ENCODE results near the gene CAMTA1.

CAMTA1 gene

GRCh38 chr1:7808253-7808844, 1023.1 kb downstream of the CAMTA1 start:
- CTCF ChIA-PET, result interaction anchor here (0.6 to 1.0 kb wide), 3 partner anchors 11 to 95 kb away, joined by 3 to 4 read pairs (median 3); no protein-coding TSS in a partner anchor
- DNase-seq (ENCODE audit: low spot score), result peak; percentile 26
- no peak overlapping the region for H3K27ac ChIP-seq
- POLR2A ChIA-PET (ENCODE audit: low non-redundant PET), result no interaction called here
- TF ChIP-seq CTCF (conservative IDR thresholded peaks at IDR 0.05; ENCODE audit: low read depth), result peak; percentile 51

GRCh38 chr1:7809742-7810141, 1024.5 kb downstream of the CAMTA1 start:
- CTCF ChIA-PET, result interaction anchor here (0.6 kb wide), 1 partner anchor 541 kb away, joined by 3 read pairs; no protein-coding TSS in a partner anchor
- no peak for TF ChIP-seq CTCF (conservative IDR thresholded peaks at IDR 0.05; ENCODE audit: low read depth)
- no peak overlapping the region for H3K27ac ChIP-seq
- DNase-seq (ENCODE audit: low spot score), result no peak
- POLR2A ChIA-PET (ENCODE audit: low non-redundant PET), result no interaction called here

- CTCF ChIA-PET, result interaction anchor here (0.6 kb wide), 1 partner anchor 542 kb away, joined by 3 read pairs; no protein-coding TSS in a partner anchor
- DNase-seq (ENCODE audit: low spot score), result peak; percentile 79
- TF ChIP-seq CTCF (conservative IDR thresholded peaks at IDR 0.05; ENCODE audit: low read depth), result no peak
- H3K27ac ChIP-seq, result no peak overlapping the region
- POLR2A ChIA-PET (ENCODE audit: low non-redundant PET), result no interaction called here
These were observed 1025.1 kb downstream of the CAMTA1 start for GRCh38 chr1:7810395-7810794.

GRCh38 chr1:7811476-7811875, 1026.2 kb downstream of the CAMTA1 start:
- CTCF ChIA-PET, result interaction anchor here (0.6 kb wide), 1 partner anchor 142 kb away, joined by 3 read pairs; no protein-coding TSS in a partner anchor
- no peak for TF ChIP-seq CTCF (conservative IDR thresholded peaks at IDR 0.05; ENCODE audit: low read depth)
- no peak overlapping the region for H3K27ac ChIP-seq
- DNase-seq (ENCODE audit: low spot score), result no peak
- POLR2A ChIA-PET (ENCODE audit: low non-redundant PET), result no interaction called here

GRCh38 chr1:7813677-7814373, 1028.6 kb downstream of the CAMTA1 start:
- CTCF ChIA-PET, result interaction anchor here (0.6 to 0.7 kb wide), 2 partner anchors 145 to 153 kb away, joined by 3 read pairs; no protein-coding TSS in a partner anchor
- H3K27ac ChIP-seq, result no peak overlapping the region
- POLR2A ChIA-PET (ENCODE audit: low non-redundant PET), result no interaction called here
- no peak for DNase-seq (ENCODE audit: low spot score)
- no peak for TF ChIP-seq CTCF (conservative IDR thresholded peaks at IDR 0.05; ENCODE audit: low read depth)
